Stimulated activated CD8-positive, alpha-beta memory T cell treated with anti-CD3 and anti-CD28 coated beads, Interleukin-2, amount 100 ng/mL, for 1 hour (primary cell): ENCODE results near the gene CLIC3.

Source experiments
- DNase-seq, 2 donors: peaks; one replicate each; pipeline ENCODE4 v3.0.0-alpha.2; 2020; ENCODE audit warnings: low read depth in 2 of 2

Gene CLIC3

GRCh38 chr9:136964171-136964689 lies 32.1 kb downstream of the CLIC3 start:
- DNase-seq, result no peak

GRCh38 chr9:136963751-136964150 lies 32.6 kb downstream of the CLIC3 start:
- DNase-seq, result no peak

GRCh38 chr9:136963341-136963740 lies 33.0 kb downstream of the CLIC3 start:
- no peak for DNase-seq

- DNase-seq, result no peak
Measured at GRCh38 chr9:136962701-136963248, 33.6 kb downstream of the CLIC3 start.

GRCh38 chr9:136962163-136962562 lies 34.2 kb downstream of the CLIC3 start:
- DNase-seq, result no peak

GRCh38 chr9:136961279-136962065 lies 34.9 kb downstream of the CLIC3 start:
- DNase-seq, result no peak

GRCh38 chr9:136960938-136961275 lies 35.5 kb downstream of the CLIC3 start:
- DNase-seq, result no peak

GRCh38 chr9:136960212-136960937 lies 36.0 kb downstream of the CLIC3 start:
- DNase-seq, result peak in 1 of 2 donors; percentile 29

GRCh38 chr9:136958898-136959850 lies 37.2 kb downstream of the CLIC3 start:
- no peak for DNase-seq

GRCh38 chr9:136958473-136958872 lies 37.9 kb downstream of the CLIC3 start:
- no peak for DNase-seq

GRCh38 chr9:136957901-136958300 lies 38.5 kb downstream of the CLIC3 start:
- no peak for DNase-seq

GRCh38 chr9:136957461-136957860 lies 38.9 kb downstream of the CLIC3 start:
- no peak for DNase-seq

- no peak for DNase-seq
Measured at GRCh38 chr9:136956604-136957003, 39.8 kb downstream of the CLIC3 start.

- no peak for DNase-seq
Measured at GRCh38 chr9:136955943-136956335, 40.4 kb downstream of the CLIC3 start.

- no peak for DNase-seq
Measured at GRCh38 chr9:136955202-136955942, 41.0 kb downstream of the CLIC3 start.

GRCh38 chr9:136954270-136955083 lies 41.9 kb downstream of the CLIC3 start:
- no peak for DNase-seq

GRCh38 chr9:136953771-136954269 lies 42.5 kb downstream of the CLIC3 start:
- no peak for DNase-seq

GRCh38 chr9:136952876-136953770 lies 43.2 kb downstream of the CLIC3 start:
- no peak for DNase-seq

- DNase-seq, result no peak
Measured at GRCh38 chr9:136952321-136952850, 44.0 kb downstream of the CLIC3 start.
